ENCODE measurements around the gene LRP1B.

The LRP1B gene

GRCh38 chr2:141386168-141386567 lies 744.6 kb downstream of the LRP1B start:
- no peak overlapping the region for H3K4me3 ChIP-seq (ENCODE audit: low read depth, low read length)
- no peaks in the 10 kb centered on the region for H3K36me3 ChIP-seq (ENCODE audit: control insufficient read depth, insufficient read depth, low read length)
- H3K4me1 ChIP-seq (ENCODE audit: control insufficient read depth, insufficient read depth, low read length): no peaks in the 10 kb centered on the region
- no peak overlapping the region for H3K9ac ChIP-seq (ENCODE audit: low read length)
- no peak overlapping the region for H3K27ac ChIP-seq (ENCODE audit: low read depth, low read length)
- H3K9me3 ChIP-seq (ENCODE audit: control insufficient read depth, insufficient read depth, low read depth, low read length): no peaks in the 10 kb centered on the region
- H3K27me3 ChIP-seq (ENCODE audit: control insufficient read depth, insufficient read depth, low read length): no peaks in the 10 kb centered on the region

DNA sequence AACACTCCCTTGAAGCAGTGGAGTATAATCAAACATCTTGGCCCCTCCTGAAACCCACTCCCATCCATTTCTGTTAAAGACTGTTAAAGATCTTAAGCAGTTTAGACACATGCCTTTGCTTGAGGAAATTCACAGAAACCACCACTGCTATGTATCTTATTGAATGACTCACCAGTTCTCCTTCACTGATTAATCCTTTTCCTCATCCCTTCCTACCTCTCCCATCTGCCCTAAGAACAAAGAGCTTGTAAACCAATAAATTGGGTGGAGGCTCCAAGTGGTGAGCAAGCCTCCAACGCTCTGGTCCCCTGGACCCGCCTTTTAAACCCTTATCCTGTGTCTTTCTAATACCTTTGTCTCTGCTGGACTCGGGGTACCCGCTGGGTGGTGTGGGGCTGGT lies 746.1 kb downstream of the LRP1B start:
- Histone ChIP-seq H3K36me3 (ENCODE audit: control insufficient read depth, insufficient read depth, low read length) (no peaks in the 10 kb centered on the region), H3K27ac (ENCODE audit: low read depth, low read length) (no peak overlapping the region), H3K4me1 (ENCODE audit: control insufficient read depth, insufficient read depth, low read length) (no peaks in the 10 kb centered on the region), H3K27me3 (ENCODE audit: control insufficient read depth, insufficient read depth, low read length) (no peaks in the 10 kb centered on the region), H3K9ac (ENCODE audit: low read length) (no peak overlapping the region), H3K4me3 (ENCODE audit: low read depth, low read length) (no peak overlapping the region), H3K9me3 (ENCODE audit: control insufficient read depth, insufficient read depth, low read depth, low read length) (no peaks in the 10 kb centered on the region)

GRCh38 chr2:141381946-141382345 lies 748.9 kb downstream of the LRP1B start:
- H3K36me3 ChIP-seq (ENCODE audit: control insufficient read depth, insufficient read depth, low read length): no peaks in the 10 kb centered on the region
- H3K4me1 ChIP-seq (ENCODE audit: control insufficient read depth, insufficient read depth, low read length): no peaks in the 10 kb centered on the region
- no peaks in the 10 kb centered on the region; the same call in 1 of the 2 replicates for H3K9me3 ChIP-seq (ENCODE audit: control insufficient read depth, insufficient read depth, low read depth, low read length)
- no peaks in the 10 kb centered on the region for H3K27me3 ChIP-seq (ENCODE audit: control insufficient read depth, insufficient read depth, low read length)
- H3K4me3 ChIP-seq (ENCODE audit: low read depth, low read length): no peak overlapping the region
- no peak overlapping the region for H3K27ac ChIP-seq (ENCODE audit: low read depth, low read length)
- H3K9ac ChIP-seq (ENCODE audit: low read length): no peak overlapping the region

GRCh38 chr2:141380008-141380979 lies 750.5 kb downstream of the LRP1B start:
- Histone ChIP-seq H3K27me3 (ENCODE audit: control insufficient read depth, insufficient read depth, low read length) (no peaks in the 10 kb centered on the region), H3K9ac (ENCODE audit: low read length) (no peak overlapping the region), H3K4me1 (ENCODE audit: control insufficient read depth, insufficient read depth, low read length) (no peaks in the 10 kb centered on the region), H3K4me3 (ENCODE audit: low read depth, low read length) (no peak overlapping the region), H3K36me3 (ENCODE audit: control insufficient read depth, insufficient read depth, low read length) (no peaks in the 10 kb centered on the region), H3K9me3 (ENCODE audit: control insufficient read depth, insufficient read depth, low read depth, low read length) (no peaks in the 10 kb centered on the region; the same call in 1 of the 2 replicates), H3K27ac (ENCODE audit: low read depth, low read length) (no peak overlapping the region)

DNA sequence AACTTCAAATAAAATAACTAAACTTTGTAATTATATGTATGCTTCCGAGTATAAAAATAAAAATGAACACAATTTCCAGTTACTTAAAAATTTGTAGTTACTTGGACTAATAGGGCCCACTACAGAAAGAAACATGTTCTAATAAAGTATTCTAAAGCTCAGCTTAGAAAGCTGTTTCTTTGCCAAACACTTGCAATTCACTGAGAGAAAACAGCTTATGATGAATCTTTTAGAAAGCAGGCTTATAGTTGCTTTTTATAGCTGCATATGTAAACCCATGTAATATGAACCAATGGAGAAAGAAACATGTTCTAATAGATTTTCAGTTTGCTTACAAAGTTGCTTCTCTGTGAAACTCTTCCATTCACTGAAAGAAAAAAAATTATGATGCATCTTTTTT lies 766.0 kb downstream of the LRP1B start:
- H3K36me3 ChIP-seq (ENCODE audit: control insufficient read depth, insufficient read depth, low read length): no peaks in the 10 kb centered on the region
- H3K27me3 ChIP-seq (ENCODE audit: control insufficient read depth, insufficient read depth, low read length): no peaks in the 10 kb centered on the region
- no peak overlapping the region for H3K9ac ChIP-seq (ENCODE audit: low read length)
- no peaks in the 10 kb centered on the region for H3K9me3 ChIP-seq (ENCODE audit: control insufficient read depth, insufficient read depth, low read depth, low read length)
- H3K27ac ChIP-seq (ENCODE audit: low read depth, low read length): no peak overlapping the region
- H3K4me3 ChIP-seq (ENCODE audit: low read depth, low read length): no peak overlapping the region
- no peaks in the 10 kb centered on the region for H3K4me1 ChIP-seq (ENCODE audit: control insufficient read depth, insufficient read depth, low read length)

DNA sequence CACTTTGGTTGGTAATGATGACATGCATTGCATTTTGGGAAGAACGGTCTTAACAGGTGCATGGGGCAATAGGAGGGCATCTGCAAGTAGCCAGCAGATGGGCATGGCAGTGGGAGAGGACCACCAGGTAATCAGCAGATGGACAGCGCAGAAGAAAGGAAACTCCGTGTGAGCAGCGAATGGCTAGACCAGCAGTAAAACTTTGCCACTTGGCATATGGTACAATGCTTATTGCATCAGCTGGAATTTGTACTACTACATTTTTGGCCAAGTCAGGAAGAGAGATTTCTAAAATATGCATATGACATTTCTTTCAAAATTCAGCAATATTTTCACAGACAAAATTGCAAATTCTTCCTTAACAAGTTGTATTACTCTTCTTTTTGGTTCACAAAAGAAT lies 768.5 kb downstream of the LRP1B start:
- no peak overlapping the region for H3K27ac ChIP-seq (ENCODE audit: low read depth, low read length)

GRCh38 chr2:141348481-141348880 lies 782.3 kb downstream of the LRP1B start:
- H3K27ac ChIP-seq (ENCODE audit: low read depth, low read length): no peak overlapping the region
- H3K27me3 ChIP-seq (ENCODE audit: control insufficient read depth, insufficient read depth, low read length): no peaks in the 10 kb centered on the region
- no peaks in the 10 kb centered on the region for H3K36me3 ChIP-seq (ENCODE audit: control insufficient read depth, insufficient read depth, low read length)
- H3K4me1 ChIP-seq (ENCODE audit: control insufficient read depth, insufficient read depth, low read length): no peaks in the 10 kb centered on the region
- no peak overlapping the region for H3K9ac ChIP-seq (ENCODE audit: low read length)
- H3K4me3 ChIP-seq (ENCODE audit: low read depth, low read length): no peak overlapping the region
- H3K9me3 ChIP-seq (ENCODE audit: control insufficient read depth, insufficient read depth, low read depth, low read length): no peaks in the 10 kb centered on the region

More for the DNA sequence above, 768.5 kb downstream of the LRP1B start:
- no peaks in the 10 kb centered on the region for H3K4me1 ChIP-seq (ENCODE audit: control insufficient read depth, insufficient read depth, low read length)
- H3K9ac ChIP-seq (ENCODE audit: low read length): no peak overlapping the region
- no peak overlapping the region for H3K4me3 ChIP-seq (ENCODE audit: low read depth, low read length)
- no peaks in the 10 kb centered on the region for H3K36me3 ChIP-seq (ENCODE audit: control insufficient read depth, insufficient read depth, low read length)
- no peaks in the 10 kb centered on the region for H3K9me3 ChIP-seq (ENCODE audit: control insufficient read depth, insufficient read depth, low read depth, low read length)
- no peaks in the 10 kb centered on the region for H3K27me3 ChIP-seq (ENCODE audit: control insufficient read depth, insufficient read depth, low read length)

- Histone ChIP-seq H3K4me3 (ENCODE audit: low read depth, low read length) (no peak overlapping the region), H3K27ac (ENCODE audit: low read depth, low read length) (no peak overlapping the region), H3K9me3 (ENCODE audit: control insufficient read depth, insufficient read depth, low read depth, low read length) (no peaks in the 10 kb centered on the region), H3K4me1 (ENCODE audit: control insufficient read depth, insufficient read depth, low read length) (no peaks in the 10 kb centered on the region), H3K36me3 (ENCODE audit: control insufficient read depth, insufficient read depth, low read length) (no peaks in the 10 kb centered on the region), H3K27me3 (ENCODE audit: control insufficient read depth, insufficient read depth, low read length) (no peaks in the 10 kb centered on the region), H3K9ac (ENCODE audit: low read length) (no peak overlapping the region)
Measured at GRCh38 chr2:141341444-141341843, 789.4 kb downstream of the LRP1B start.

GRCh38 chr2:141331127-141331526 lies 799.7 kb downstream of the LRP1B start:
- no peak overlapping the region for H3K9ac ChIP-seq (ENCODE audit: low read length)
- no peak overlapping the region for H3K4me3 ChIP-seq (ENCODE audit: low read depth, low read length)
- no peaks in the 10 kb centered on the region for H3K9me3 ChIP-seq (ENCODE audit: control insufficient read depth, insufficient read depth, low read depth, low read length)
- no peaks in the 10 kb centered on the region for H3K27me3 ChIP-seq (ENCODE audit: control insufficient read depth, insufficient read depth, low read length)
- no peaks in the 10 kb centered on the region for H3K4me1 ChIP-seq (ENCODE audit: control insufficient read depth, insufficient read depth, low read length)
- no peaks in the 10 kb centered on the region for H3K36me3 ChIP-seq (ENCODE audit: control insufficient read depth, insufficient read depth, low read length)
- H3K27ac ChIP-seq (ENCODE audit: low read depth, low read length): no peak overlapping the region

- no peak overlapping the region for H3K4me3 ChIP-seq (ENCODE audit: low read depth, low read length)
- no peaks in the 10 kb centered on the region for H3K4me1 ChIP-seq (ENCODE audit: control insufficient read depth, insufficient read depth, low read length)
- no peaks in the 10 kb centered on the region for H3K27me3 ChIP-seq (ENCODE audit: control insufficient read depth, insufficient read depth, low read length)
- no peaks in the 10 kb centered on the region for H3K36me3 ChIP-seq (ENCODE audit: control insufficient read depth, insufficient read depth, low read length)
- H3K9ac ChIP-seq (ENCODE audit: low read length): no peak overlapping the region
- no peaks in the 10 kb centered on the region for H3K9me3 ChIP-seq (ENCODE audit: control insufficient read depth, insufficient read depth, low read depth, low read length)
- H3K27ac ChIP-seq (ENCODE audit: low read depth, low read length): no peak overlapping the region
Measured at GRCh38 chr2:141329964-141330363, 800.9 kb downstream of the LRP1B start.

DNA sequence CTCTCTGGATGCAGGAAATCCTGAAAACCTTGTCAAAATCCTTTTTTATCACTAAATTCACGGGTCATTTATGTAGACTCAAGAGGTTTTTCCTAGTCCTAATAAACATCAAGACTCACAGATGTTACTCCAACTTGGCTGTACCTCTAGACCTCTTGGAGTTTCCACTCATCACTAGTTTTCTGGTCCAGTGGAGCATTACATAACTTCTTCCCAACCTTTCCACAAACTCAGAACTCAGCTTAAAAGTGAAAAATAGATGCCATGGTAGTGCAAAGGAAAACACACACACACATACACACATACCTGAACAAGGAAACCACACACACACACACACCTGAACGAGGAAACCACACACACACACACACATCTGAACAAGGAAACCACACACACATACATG lies 807.2 kb downstream of the LRP1B start:
- Histone ChIP-seq H3K4me1 (ENCODE audit: control insufficient read depth, insufficient read depth, low read length) (no peaks in the 10 kb centered on the region), H3K4me3 (ENCODE audit: low read depth, low read length) (no peak overlapping the region), H3K27me3 (ENCODE audit: control insufficient read depth, insufficient read depth, low read length) (no peaks in the 10 kb centered on the region), H3K36me3 (ENCODE audit: control insufficient read depth, insufficient read depth, low read length) (no peaks in the 10 kb centered on the region), H3K9ac (ENCODE audit: low read length) (no peak overlapping the region), H3K9me3 (ENCODE audit: control insufficient read depth, insufficient read depth, low read depth, low read length) (no peaks in the 10 kb centered on the region), H3K27ac (ENCODE audit: low read depth, low read length) (no peak overlapping the region)
